NCI-H526 treated with DMSO at 0.1 percent for 48 hours (cell line): Measurements from ENCODE around the gene SRSF4.

ENCODE experiments used
- DNase-seq: peaks from one replicate; lab custom pipeline; 2025; lab: John Stamatoyannopoulos, UW

The SRSF4 gene

GRCh38 chr1:29200906-29201594 lies 19.4 kb upstream of the SRSF4 start:
- DNase-seq, result no peak

- no peak for DNase-seq
Measured at GRCh38 chr1:29197993-29198392, 16.3 kb upstream of the SRSF4 start.

- peak; percentile 3 for DNase-seq
Measured at GRCh38 chr1:29197590-29197924, 15.9 kb upstream of the SRSF4 start.

- no peak for DNase-seq
Measured at GRCh38 chr1:29196863-29197589, 15.3 kb upstream of the SRSF4 start.

- no peak for DNase-seq
Measured at GRCh38 chr1:29195881-29196291, 14.2 kb upstream of the SRSF4 start.

- DNase-seq, result no peak
Measured at GRCh38 chr1:29193879-29194455, 12.3 kb upstream of the SRSF4 start.

GRCh38 chr1:29190718-29191117 lies 9.0 kb upstream of the SRSF4 start:
- DNase-seq, result no peak

GRCh38 chr1:29186707-29187106 lies 5.0 kb upstream of the SRSF4 start:
- no peak for DNase-seq

- DNase-seq, result no peak
Measured at GRCh38 chr1:29186252-29186651, 4.6 kb upstream of the SRSF4 start.

GRCh38 chr1:29183287-29183686 lies 1.6 kb upstream of the SRSF4 start:
- no peak for DNase-seq

- DNase-seq, result peak; percentile 40
Measured at GRCh38 chr1:29180497-29181412, 945 bp downstream of the SRSF4 start.

- no peak for DNase-seq
Measured at GRCh38 chr1:29179641-29180184, 2.0 kb downstream of the SRSF4 start.

GRCh38 chr1:29177022-29177705 lies 4.5 kb downstream of the SRSF4 start:
- DNase-seq, result no peak

- no peak for DNase-seq
Measured at GRCh38 chr1:29176576-29176975, 5.1 kb downstream of the SRSF4 start.

- DNase-seq, result no peak
Measured at GRCh38 chr1:29172415-29172939, 9.2 kb downstream of the SRSF4 start.

GRCh38 chr1:29171521-29171920 lies 10.2 kb downstream of the SRSF4 start:
- no peak for DNase-seq

GRCh38 chr1:29171089-29171488 lies 10.6 kb downstream of the SRSF4 start:
- DNase-seq, result no peak

GRCh38 chr1:29169976-29170375 lies 11.7 kb downstream of the SRSF4 start:
- DNase-seq, result no peak

GRCh38 chr1:29167904-29168303 lies 13.8 kb downstream of the SRSF4 start:
- no peak for DNase-seq

GRCh38 chr1:29166291-29166878 lies 15.3 kb downstream of the SRSF4 start:
- no peak for DNase-seq

GRCh38 chr1:29164588-29164987 lies 17.1 kb downstream of the SRSF4 start:
- no peak for DNase-seq
